Nephron progenitor cell (in vitro differentiated cells): ENCODE results near the gene ANKRD63.
A peak's percentile ranks its signal among the peaks of the same experiment; 100 is the strongest.

Source experiments
- DNase-seq: peaks from one replicate; pipeline ENCODE4 v3.0.0; 2021
- H3K27ac Mint-ChIP-seq: 2 replicates; pipeline ENCODE4 v1.8.0; 2021; ENCODE audit warnings: mild to moderate bottlenecking, moderate library complexity, mixed read lengths
- H3K27me3 Mint-ChIP-seq: 2 replicates; pipeline ENCODE4 v1.8.0; 2021; ENCODE audit warnings: mild to moderate bottlenecking, low read depth, mixed read lengths; ENCODE audit not compliant: poor library complexity
- H3K36me3 Mint-ChIP-seq: 2 replicates; pipeline ENCODE4 v1.8.0; 2021; ENCODE audit warnings: low read depth, mixed read lengths
- H3K4me1 Mint-ChIP-seq: 2 replicates; pipeline ENCODE4 v1.8.0; 2021; ENCODE audit warnings: mixed read lengths
- H3K4me3 Mint-ChIP-seq: 2 replicates; pipeline ENCODE4 v1.8.0; 2021; ENCODE audit warnings: mild to moderate bottlenecking, moderate library complexity, mixed read lengths
- H3K9me3 Mint-ChIP-seq: 2 replicates; pipeline ENCODE4 v1.8.0; 2021; ENCODE audit warnings: mild to moderate bottlenecking, moderate library complexity, mixed read lengths
- CTCF ChIP-seq: fragments of 200-600 bp; sonication (generic); IDR thresholded peaks from 2 replicates; pipeline ENCODE4 v1.5.0; 2021; ENCODE audit warnings: antibody characterized with exemption

Gene ANKRD63

GRCh38 chr15:40277471-40277870, 5.4 kb downstream of the ANKRD63 start:
- Mint-ChIP-seq H3K27me3 (peaks cover 59% of the 10 kb centered on the region), H3K27ac (no peak overlapping the region), H3K4me1 (peaks cover 58% of the 10 kb centered on the region), H3K36me3 (no peaks in the 10 kb centered on the region), H3K9me3 (no peaks in the 10 kb centered on the region), H3K4me3 (no peak overlapping the region)
- no peak for DNase-seq
- TF ChIP-seq CTCF: no peak

- no peak for DNase-seq
- Mint-ChIP-seq H3K36me3 (no peaks in the 10 kb centered on the region), H3K9me3 (no peaks in the 10 kb centered on the region), H3K27me3 (peaks cover 55% of the 10 kb centered on the region), H3K27ac (no peak overlapping the region), H3K4me3 (no peak overlapping the region), H3K4me1 (peaks cover 62% of the 10 kb centered on the region)
- no peak for TF ChIP-seq CTCF
These were observed 5.9 kb downstream of the ANKRD63 start for GRCh38 chr15:40276927-40277326.

- H3K4me3 Mint-ChIP-seq: no peak overlapping the region
- H3K9me3 Mint-ChIP-seq: no peaks in the 10 kb centered on the region
- TF ChIP-seq CTCF: no peak
- H3K4me1 Mint-ChIP-seq: peaks cover 67% of the 10 kb centered on the region
- no peaks in the 10 kb centered on the region for H3K36me3 Mint-ChIP-seq
- peaks cover 48% of the 10 kb centered on the region for H3K27me3 Mint-ChIP-seq
- DNase-seq: no peak
- no peak overlapping the region for H3K27ac Mint-ChIP-seq
These were observed 6.9 kb downstream of the ANKRD63 start for GRCh38 chr15:40275954-40276353.

DNA sequence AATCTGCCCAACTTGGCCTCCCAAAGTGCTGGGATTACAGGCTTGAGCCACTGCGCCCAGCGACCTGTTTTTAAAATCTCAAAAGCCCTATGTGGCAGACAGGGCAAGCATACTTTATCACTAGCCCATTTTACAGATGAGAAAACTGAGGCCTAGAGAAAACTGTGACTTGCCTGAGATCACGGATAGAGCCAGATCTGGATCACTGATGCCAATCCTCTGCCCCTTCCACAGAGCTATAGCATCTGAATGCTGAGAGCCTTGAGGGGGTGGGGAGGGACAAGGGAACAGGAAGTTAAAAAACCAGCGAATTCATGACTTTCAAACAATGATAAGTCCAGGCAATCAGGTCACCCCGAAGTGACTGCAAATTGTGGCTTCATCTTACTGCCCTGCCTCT, 7.3 kb downstream of the ANKRD63 start:
- Mint-ChIP-seq H3K9me3 (no peaks in the 10 kb centered on the region), H3K36me3 (no peaks in the 10 kb centered on the region), H3K27me3 (peaks cover 43% of the 10 kb centered on the region), H3K27ac (no peak overlapping the region), H3K4me1 (peaks cover 65% of the 10 kb centered on the region), H3K4me3 (no peak overlapping the region)
- no peak for TF ChIP-seq CTCF
- DNase-seq: no peak

DNA sequence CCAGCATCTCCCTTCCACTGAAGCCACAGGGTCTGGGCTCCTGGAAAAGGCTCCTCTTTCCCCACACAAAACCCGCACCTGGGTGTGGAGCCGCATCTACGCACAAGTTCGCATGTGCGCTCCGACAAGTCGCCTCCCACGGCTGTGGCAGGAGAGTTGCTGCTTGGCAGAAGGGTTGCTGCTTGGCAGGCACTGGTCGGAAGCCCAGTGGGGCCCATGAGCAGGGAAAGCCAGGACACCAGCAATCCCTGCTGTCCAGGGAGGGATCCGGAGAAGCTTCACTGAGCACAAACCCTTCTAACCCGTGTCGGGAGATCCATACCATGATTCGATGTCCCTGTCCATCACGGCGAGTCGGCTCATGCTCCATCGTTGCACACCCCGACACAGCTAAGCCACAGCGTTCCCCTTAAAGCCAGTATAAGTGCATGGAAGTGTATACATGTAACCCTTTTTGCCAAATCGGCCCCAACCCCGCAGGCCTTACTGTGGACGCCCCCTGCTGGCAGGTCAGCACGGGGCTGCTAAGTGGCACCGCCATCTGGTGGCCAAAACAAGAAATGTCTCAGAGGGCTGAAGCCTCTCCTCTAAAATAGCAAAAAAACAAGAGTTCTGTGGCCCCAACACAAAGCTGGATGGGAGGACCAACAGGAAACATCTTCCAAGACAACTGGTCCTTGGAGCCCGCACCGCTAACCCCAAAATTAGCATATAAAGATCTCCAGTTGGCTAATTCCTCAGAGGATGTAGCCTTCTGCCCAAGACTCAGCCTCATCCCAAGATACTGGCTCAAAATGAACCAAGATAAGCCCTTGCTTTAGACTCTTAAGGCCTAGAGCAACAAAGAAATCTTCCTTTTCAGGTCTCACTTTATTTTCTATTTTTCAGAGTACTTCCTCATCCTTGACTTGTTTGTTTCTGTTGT, 8.3 kb downstream of the ANKRD63 start:
- H3K27ac Mint-ChIP-seq: no peak overlapping the region
- DNase-seq: peak; percentile 88
- H3K9me3 Mint-ChIP-seq: no peaks in the 10 kb centered on the region
- peaks cover 58% of the 10 kb centered on the region for H3K4me1 Mint-ChIP-seq
- peak; percentile 100 for TF ChIP-seq CTCF
- peaks cover 34% of the 10 kb centered on the region for H3K27me3 Mint-ChIP-seq
- H3K36me3 Mint-ChIP-seq: no peaks in the 10 kb centered on the region
- H3K4me3 Mint-ChIP-seq: no peak overlapping the region

GRCh38 chr15:40273428-40273827, 9.4 kb downstream of the ANKRD63 start:
- Mint-ChIP-seq H3K27ac (no peak overlapping the region), H3K4me1 (peaks cover 47% of the 10 kb centered on the region), H3K27me3 (peaks cover 22% of the 10 kb centered on the region), H3K9me3 (no peaks in the 10 kb centered on the region), H3K36me3 (no peaks in the 10 kb centered on the region), H3K4me3 (no peak overlapping the region)
- DNase-seq: no peak
- TF ChIP-seq CTCF: no peak
